B cell (primary cell): ENCODE measurements around the gene WBP2.

Source experiments
- EZH2 ChIP-seq: IDR thresholded peaks from 2 replicates; pipeline ENCODE4 v1.6.1; 2012; ENCODE audit warnings: borderline replicate concordance, low read depth, mild to moderate bottlenecking, moderate library complexity, low read length; ENCODE audit not compliant: insufficient read depth, poor library complexity, severe bottlenecking
- TF ChIP-seq, protein P1 (sequence below): fragments of 200-600 bp; IDR thresholded peaks from one replicate; pipeline ENCODE4 v1.8.0; 2022; ENCODE audit warnings: antibody characterized with exemption, mild to moderate bottlenecking

- TF ChIP-seq, protein P1, sequence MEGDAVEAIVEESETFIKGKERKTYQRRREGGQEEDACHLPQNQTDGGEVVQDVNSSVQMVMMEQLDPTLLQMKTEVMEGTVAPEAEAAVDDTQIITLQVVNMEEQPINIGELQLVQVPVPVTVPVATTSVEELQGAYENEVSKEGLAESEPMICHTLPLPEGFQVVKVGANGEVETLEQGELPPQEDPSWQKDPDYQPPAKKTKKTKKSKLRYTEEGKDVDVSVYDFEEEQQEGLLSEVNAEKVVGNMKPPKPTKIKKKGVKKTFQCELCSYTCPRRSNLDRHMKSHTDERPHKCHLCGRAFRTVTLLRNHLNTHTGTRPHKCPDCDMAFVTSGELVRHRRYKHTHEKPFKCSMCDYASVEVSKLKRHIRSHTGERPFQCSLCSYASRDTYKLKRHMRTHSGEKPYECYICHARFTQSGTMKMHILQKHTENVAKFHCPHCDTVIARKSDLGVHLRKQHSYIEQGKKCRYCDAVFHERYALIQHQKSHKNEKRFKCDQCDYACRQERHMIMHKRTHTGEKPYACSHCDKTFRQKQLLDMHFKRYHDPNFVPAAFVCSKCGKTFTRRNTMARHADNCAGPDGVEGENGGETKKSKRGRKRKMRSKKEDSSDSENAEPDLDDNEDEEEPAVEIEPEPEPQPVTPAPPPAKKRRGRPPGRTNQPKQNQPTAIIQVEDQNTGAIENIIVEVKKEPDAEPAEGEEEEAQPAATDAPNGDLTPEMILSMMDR: no peak
- no peak for TF ChIP-seq EZH2
Measured at GRCh38 chr17:75819678-75820077, 35.5 kb downstream of the WBP2 start.
